Activated CD4-positive, alpha-beta T cell treated with anti-CD3 and anti-CD28 coated beads, Interleukin-2, amount 50 U/mL, for 1 hour (primary cell): Measurements from ENCODE around the gene ARPC1A.
"Not testable (repeated sequence)": the region's sequence is repeated elsewhere in the genome, so short reads cannot be mapped to it uniquely, and the experiment has no call there.

Experiments
- DNase-seq: peaks from one replicate; pipeline ENCODE4 v3.0.0-alpha.2; 2020

ARPC1A gene

GRCh38 chr7:99410635-99411034 lies 84.9 kb downstream of the ARPC1A start:
- DNase-seq = no peak

DNA sequence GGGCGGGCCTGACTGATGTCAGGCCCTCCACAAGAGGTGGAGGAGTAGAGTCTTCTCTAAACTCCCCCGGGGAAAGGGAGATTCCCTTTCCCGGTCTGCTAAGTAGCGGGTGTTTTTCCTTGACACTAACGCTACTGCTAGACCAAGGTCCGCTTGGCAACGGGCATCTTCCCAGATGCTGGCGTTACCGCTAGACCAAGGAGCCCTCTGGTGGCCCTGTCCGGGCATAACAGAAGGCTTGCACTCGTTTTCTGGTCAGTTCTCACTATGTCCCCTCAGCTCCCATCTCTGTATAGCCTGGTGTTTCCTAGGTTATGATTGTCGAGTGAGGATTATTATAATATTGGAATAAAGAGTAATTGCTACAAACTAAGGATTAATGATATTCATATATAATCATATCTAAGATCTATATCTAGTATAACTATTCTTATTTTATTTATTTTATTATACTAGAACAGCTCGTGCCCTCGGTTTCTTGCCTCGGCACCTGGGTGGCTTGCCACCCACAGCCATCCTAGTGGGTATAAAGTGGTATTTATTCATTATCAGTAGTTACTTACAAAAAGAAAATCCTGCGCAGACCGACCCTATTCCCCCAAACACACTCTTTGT lies 89.9 kb downstream of the ARPC1A start:
- not testable (repeated sequence) for DNase-seq
